HepG2 (cell line): ENCODE results near the gene CAMK2G. TPM values are rescaled to one million over a fixed set of nuclear protein-coding genes. Genes with fewer than 3 reads are reported as not detected.

Experiments
- ETV6 ChIP-seq: sonication (generic); formaldehyde crosslinking; conservative IDR thresholded peaks from 2 replicates; pipeline ENCODE4 v1.4.0; 2020; ENCODE audit warnings: missing genetic modification reagents
- IRF2 ChIP-seq: IDR thresholded peaks from 2 replicates; pipeline ENCODE4 v1.6.1; 2018; ENCODE audit warnings: missing genetic modification reagents, missing compliant biosample characterization
- JDP2 ChIP-seq: sonication (generic); formaldehyde crosslinking; IDR thresholded peaks from 2 replicates; pipeline ENCODE4 v1.8.1; 2022; ENCODE audit warnings: missing genetic modification reagents, borderline replicate concordance
- MTF2 ChIP-seq: sonication (generic); formaldehyde crosslinking; IDR thresholded peaks from 2 replicates; pipeline ENCODE4 v1.5.0; 2020; ENCODE audit warnings: missing genetic modification reagents, borderline replicate concordance
- NAIF1 ChIP-seq: sonication (generic); formaldehyde crosslinking; IDR thresholded peaks from 2 replicates; pipeline ENCODE4 v1.5.0; 2020; ENCODE audit warnings: mild to moderate bottlenecking, missing genetic modification reagents, borderline replicate concordance
- THAP11 ChIP-seq: IDR thresholded peaks from 2 replicates; pipeline ENCODE4 v1.6.1; 2016; ENCODE audit warnings: missing biosample characterization, missing genetic modification reagents
- ZFYVE20 ChIP-seq: sonication (generic); formaldehyde crosslinking; IDR thresholded peaks from 2 replicates; pipeline ENCODE4 v1.8.0; 2023; ENCODE audit warnings: low read depth, mild to moderate bottlenecking, moderate library complexity, missing genetic modification reagents, borderline replicate concordance
- ZNF260 ChIP-seq: sonication (generic); formaldehyde crosslinking; IDR thresholded peaks from 2 replicates; pipeline ENCODE4 v1.4.0; 2020; ENCODE audit warnings: missing genetic modification reagents, low read depth, mild to moderate bottlenecking, borderline replicate concordance
- ZNF503 ChIP-seq: sonication (generic); formaldehyde crosslinking; IDR thresholded peaks from 2 replicates; pipeline ENCODE4 v1.4.0; 2020; ENCODE audit warnings: missing genetic modification reagents
- ZNF567 ChIP-seq: sonication (generic); formaldehyde crosslinking; IDR thresholded peaks from 2 replicates; pipeline ENCODE4 v1.8.1; 2023; ENCODE audit warnings: mild to moderate bottlenecking, missing genetic modification reagents, borderline replicate concordance
- polyA plus RNA-seq, 8 experiments: library from polyadenylated mRNA; depleted of rRNA in 3 of 8; stranded (reverse) in 7 of 8; unstranded in 1 of 8; fragments of >200 nt; fragmentation: Illumina TruSeq in 4 of 8; extraction: Trizol in 4 of 8; gene quantifications; 2 replicates each; pipeline versions ENCODE4 v1.2.1 to v1.2.3, GENCODE V29; 2011 to 2016; ENCODE audit warnings: low read depth in 4 of 8, missing spikeins in 1 of 8, mixed read lengths in 1 of 8; ENCODE audit not compliant: insufficient read depth in 1 of 8
- total RNA-seq, 5 experiments: library from RNA; depleted of rRNA; stranded (reverse); fragments of >200 nt; fragmentation: Illumina TruSeq; extraction: Trizol; gene quantifications; 2 replicates each; pipeline ENCODE4 v1.2.3, GENCODE V29; 2016; ENCODE audit warnings: low read depth in 1 of 5
- TF ChIP-seq, protein P1 (sequence below): sonication (generic); formaldehyde crosslinking; IDR thresholded peaks from one replicate; pipeline ENCODE4 v1.5.1; 2020; ENCODE audit warnings: mild to moderate bottlenecking, missing genetic modification reagents; ENCODE audit errors: not compliant biosample characterization
- TF ChIP-seq, protein P2 (sequence below): sonication (generic); formaldehyde crosslinking; IDR thresholded peaks from 2 replicates; pipeline ENCODE4 v1.5.1; 2020; ENCODE audit warnings: missing genetic modification reagents, mild to moderate bottlenecking, borderline replicate concordance
- TF ChIP-seq, protein P3 (sequence below): sonication (generic); formaldehyde crosslinking; conservative IDR thresholded peaks from 2 replicates; pipeline ENCODE4 v1.8.0; 2022; ENCODE audit warnings: low read depth, missing genetic modification reagents
- TF ChIP-seq, protein P4 (sequence below): sonication (generic); formaldehyde crosslinking; IDR thresholded peaks from 2 replicates; pipeline ENCODE4 v1.8.1; 2023; ENCODE audit warnings: missing genetic modification reagents, mild to moderate bottlenecking, borderline replicate concordance

The CAMK2G gene
- total and polyA plus RNA-seq, 2 of the 13 experiments (the other 11 are each of a cell fraction or from before 2014, with no cell fraction given): 15.9 to 18.8 TPM

GRCh38 chr10:73772281-73773151 is 101.8 kb downstream of the CAMK2G start (continued):
- TF ChIP-seq ZNF503 (CRISPR knock-in tag) (peak; percentile 46; the same call in 1 of the 2 replicates), ZFYVE20 (CRISPR knock-in tag) (no peak), ETV6 (CRISPR knock-in tag) (no peak), JDP2 (CRISPR knock-in tag) (no peak; the same call in 1 of the 2 replicates), NAIF1 (peak; percentile 48; the same call in 1 of the 2 replicates), ZNF260 (0 out of 2 replicates have a peak, but pooled peaks have one; percentile 43), IRF2 (CRISPR knock-in tag) (peak; percentile 27; the same call in 1 of the 2 replicates), THAP11 (CRISPR knock-in tag) (0 out of 2 replicates have a peak, but pooled peaks have one; percentile 12), ZNF567 (peak; percentile 65; the same call in 1 of the 2 replicates), MTF2 (CRISPR knock-in tag) (0 out of 2 replicates have a peak, but pooled peaks have one; percentile 54)
- TF ChIP-seq, protein P1, sequence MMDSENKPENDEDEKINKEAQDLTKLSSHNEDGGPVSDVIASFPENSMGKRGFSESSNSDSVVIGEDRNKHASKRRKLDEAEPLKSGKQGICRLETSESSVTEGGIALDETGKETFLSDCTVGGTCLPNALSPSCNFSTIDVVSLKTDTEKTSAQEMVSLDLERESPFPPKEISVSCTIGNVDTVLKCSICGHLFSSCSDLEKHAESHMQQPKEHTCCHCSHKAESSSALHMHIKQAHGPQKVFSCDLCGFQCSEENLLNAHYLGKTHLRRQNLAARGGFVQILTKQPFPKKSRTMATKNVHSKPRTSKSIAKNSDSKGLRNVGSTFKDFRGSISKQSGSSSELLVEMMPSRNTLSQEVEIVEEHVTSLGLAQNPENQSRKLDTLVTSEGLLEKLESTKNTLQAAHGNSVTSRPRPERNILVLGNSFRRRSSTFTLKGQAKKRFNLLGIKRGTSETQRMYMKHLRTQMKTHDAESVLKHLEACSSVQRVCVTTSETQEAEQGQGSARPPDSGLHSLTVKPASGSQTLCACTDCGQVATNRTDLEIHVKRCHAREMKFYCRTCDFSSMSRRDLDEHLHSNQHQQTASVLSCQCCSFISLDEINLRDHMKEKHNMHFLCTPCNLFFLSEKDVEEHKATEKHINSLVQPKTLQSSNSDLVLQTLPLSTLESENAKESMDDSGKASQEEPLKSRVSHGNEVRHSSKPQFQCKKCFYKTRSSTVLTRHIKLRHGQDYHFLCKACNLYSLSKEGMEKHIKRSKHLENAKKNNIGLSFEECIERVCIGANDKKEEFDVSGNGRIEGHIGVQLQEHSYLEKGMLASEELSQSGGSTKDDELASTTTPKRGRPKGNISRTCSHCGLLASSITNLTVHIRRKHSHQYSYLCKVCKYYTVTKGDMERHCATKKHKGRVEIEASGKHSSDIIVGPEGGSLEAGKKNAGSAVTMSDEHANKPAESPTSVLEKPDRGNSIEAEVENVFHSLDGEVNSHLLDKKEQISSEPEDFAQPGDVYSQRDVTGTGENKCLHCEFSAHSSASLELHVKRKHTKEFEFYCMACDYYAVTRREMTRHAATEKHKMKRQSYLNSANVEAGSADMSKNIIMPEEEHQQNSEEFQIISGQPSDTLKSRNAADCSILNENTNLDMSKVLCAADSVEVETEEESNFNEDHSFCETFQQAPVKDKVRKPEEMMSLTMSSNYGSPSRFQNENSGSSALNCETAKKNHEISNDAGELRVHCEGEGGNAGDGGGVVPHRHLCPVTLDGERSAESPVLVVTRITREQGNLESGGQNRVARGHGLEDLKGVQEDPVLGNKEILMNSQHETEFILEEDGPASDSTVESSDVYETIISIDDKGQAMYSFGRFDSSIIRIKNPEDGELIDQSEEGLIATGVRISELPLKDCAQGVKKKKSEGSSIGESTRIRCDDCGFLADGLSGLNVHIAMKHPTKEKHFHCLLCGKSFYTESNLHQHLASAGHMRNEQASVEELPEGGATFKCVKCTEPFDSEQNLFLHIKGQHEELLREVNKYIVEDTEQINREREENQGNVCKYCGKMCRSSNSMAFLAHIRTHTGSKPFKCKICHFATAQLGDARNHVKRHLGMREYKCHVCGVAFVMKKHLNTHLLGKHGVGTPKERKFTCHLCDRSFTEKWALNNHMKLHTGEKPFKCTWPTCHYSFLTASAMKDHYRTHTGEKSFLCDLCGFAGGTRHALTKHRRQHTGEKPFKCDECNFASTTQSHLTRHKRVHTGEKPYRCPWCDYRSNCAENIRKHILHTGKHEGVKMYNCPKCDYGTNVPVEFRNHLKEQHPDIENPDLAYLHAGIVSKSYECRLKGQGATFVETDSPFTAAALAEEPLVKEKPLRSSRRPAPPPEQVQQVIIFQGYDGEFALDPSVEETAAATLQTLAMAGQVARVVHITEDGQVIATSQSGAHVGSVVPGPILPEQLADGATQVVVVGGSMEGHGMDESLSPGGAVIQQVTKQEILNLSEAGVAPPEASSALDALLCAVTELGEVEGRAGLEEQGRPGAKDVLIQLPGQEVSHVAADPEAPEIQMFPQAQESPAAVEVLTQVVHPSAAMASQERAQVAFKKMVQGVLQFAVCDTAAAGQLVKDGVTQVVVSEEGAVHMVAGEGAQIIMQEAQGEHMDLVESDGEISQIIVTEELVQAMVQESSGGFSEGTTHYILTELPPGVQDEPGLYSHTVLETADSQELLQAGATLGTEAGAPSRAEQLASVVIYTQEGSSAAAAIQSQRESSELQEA (CRISPR knock-in tag): no peak
- TF ChIP-seq, protein P2, sequence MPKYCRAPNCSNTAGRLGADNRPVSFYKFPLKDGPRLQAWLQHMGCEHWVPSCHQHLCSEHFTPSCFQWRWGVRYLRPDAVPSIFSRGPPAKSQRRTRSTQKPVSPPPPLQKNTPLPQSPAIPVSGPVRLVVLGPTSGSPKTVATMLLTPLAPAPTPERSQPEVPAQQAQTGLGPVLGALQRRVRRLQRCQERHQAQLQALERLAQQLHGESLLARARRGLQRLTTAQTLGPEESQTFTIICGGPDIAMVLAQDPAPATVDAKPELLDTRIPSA (CRISPR knock-in tag): 0 out of 2 replicates have a peak, but pooled peaks have one; percentile 10
- TF ChIP-seq, protein P3, sequence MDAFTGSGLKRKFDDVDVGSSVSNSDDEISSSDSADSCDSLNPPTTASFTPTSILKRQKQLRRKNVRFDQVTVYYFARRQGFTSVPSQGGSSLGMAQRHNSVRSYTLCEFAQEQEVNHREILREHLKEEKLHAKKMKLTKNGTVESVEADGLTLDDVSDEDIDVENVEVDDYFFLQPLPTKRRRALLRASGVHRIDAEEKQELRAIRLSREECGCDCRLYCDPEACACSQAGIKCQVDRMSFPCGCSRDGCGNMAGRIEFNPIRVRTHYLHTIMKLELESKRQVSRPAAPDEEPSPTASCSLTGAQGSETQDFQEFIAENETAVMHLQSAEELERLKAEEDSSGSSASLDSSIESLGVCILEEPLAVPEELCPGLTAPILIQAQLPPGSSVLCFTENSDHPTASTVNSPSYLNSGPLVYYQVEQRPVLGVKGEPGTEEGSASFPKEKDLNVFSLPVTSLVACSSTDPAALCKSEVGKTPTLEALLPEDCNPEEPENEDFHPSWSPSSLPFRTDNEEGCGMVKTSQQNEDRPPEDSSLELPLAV (CRISPR knock-in tag): no peak
- TF ChIP-seq, protein P4, sequence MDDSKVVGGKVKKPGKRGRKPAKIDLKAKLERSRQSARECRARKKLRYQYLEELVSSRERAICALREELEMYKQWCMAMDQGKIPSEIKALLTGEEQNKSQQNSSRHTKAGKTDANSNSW (CRISPR knock-in tag): 0 out of 2 replicates have a peak, but pooled peaks have one; percentile 46
